ENCODE measurements around the gene APOL3.
"Not testable (repeated sequence)": the region's sequence is repeated elsewhere in the genome, so short reads cannot be mapped to it uniquely, and the experiment has no call there.

The APOL3 gene

DNA sequence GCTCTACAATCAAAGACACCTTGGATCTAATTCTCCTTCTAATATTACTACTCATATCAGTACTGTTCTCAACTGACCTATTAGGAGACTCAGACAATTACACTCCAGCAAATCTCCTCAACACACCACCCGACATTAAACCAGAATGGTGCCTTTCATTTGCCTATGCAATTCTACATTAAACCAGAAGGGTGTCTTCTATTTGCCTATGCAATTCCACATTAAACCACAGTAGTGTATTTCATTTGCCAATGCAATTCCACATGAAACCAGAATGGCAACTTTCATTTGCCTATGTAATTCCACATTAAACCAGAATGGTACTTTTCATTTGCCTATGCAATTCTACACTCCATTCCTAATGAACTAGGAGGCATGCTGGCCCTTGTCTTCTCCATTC, 15.3 kb upstream of the APOL3 start:
- no peak overlapping the region for H3K4me3 ChIP-seq (ENCODE audit: low read length)
- peaks cover 5% of the 10 kb centered on the region; the same call in 1 of the 2 replicates for H3K4me1 ChIP-seq (ENCODE audit: insufficient read depth, low read length)
- no peak overlapping the region for H3K27ac ChIP-seq (ENCODE audit: low read length)
- H3K36me3 ChIP-seq (ENCODE audit: insufficient read depth, low read depth, low read length): no peaks in the 10 kb centered on the region
- no peaks in the 10 kb centered on the region for H3K27me3 ChIP-seq (ENCODE audit: insufficient read depth, low read length)
- H3K9me3 ChIP-seq (ENCODE audit: insufficient read depth, low read depth, low read length): no peaks in the 10 kb centered on the region
- H3K9ac ChIP-seq (ENCODE audit: low read depth, low read length): no peak overlapping the region

DNA sequence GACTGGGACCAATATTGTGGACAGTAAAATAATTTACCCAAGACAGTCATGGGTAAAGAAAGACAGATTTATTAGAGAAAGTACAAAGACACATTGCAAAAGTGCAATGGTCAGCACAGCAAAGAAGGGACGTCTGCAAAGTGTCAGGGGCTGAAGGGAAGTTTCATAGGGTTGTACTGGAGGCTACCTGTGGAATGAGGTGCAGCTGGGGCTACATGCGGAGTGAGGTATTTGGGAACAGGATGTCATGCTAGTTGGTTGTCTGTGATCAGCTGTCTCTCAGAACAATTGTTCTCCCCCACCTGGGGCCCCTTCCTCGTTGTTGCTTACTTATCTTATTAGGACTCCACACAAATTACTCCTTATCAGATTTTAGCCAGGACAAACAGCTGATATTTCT, 11.4 kb upstream of the APOL3 start:
- H3K27me3 ChIP-seq (ENCODE audit: insufficient read depth, low read length): no peaks in the 10 kb centered on the region
- no peak overlapping the region for H3K9ac ChIP-seq (ENCODE audit: low read depth, low read length)
- no peaks in the 10 kb centered on the region for H3K36me3 ChIP-seq (ENCODE audit: insufficient read depth, low read depth, low read length)
- H3K27ac ChIP-seq (ENCODE audit: low read length): no peak overlapping the region
- no peak overlapping the region for H3K4me3 ChIP-seq (ENCODE audit: low read length)
- peaks cover 11% of the 10 kb centered on the region; the same call in 1 of the 2 replicates for H3K4me1 ChIP-seq (ENCODE audit: insufficient read depth, low read length)
- H3K9me3 ChIP-seq (ENCODE audit: insufficient read depth, low read depth, low read length): peaks cover 9% of the 10 kb centered on the region

DNA sequence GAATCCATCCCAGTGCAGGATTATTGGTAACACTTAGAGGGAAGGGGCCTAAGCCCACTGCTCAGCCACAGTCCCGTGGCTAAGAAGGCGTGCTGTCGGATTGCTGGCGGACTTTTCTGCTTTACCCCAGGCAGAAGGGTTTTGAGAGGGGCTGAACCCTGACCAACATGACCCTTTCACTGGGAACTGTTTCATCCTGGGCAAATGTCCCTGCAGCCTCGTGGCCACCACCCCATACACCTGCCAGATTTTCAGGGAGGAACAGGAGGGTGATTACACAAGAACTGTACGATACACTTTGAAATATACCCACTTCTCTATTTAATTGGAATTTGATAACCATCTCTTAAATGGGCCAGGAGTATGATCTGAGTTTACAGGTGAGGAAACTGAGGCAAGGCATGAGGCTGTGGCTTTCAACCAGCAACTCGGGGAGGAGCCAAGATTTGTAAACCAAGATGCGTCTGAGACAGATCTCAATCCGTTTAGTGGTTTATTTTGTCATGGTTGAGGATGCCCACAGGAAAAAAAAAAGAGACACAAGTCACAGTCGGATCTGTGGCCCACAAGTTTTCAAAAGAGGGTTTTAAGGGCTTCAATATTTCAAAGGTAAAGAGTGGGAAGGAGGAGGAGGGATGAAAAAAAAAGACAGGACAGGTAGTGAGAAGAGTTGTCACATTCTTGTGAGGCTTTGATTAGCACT, 6.1 kb upstream of the APOL3 start:
- peaks cover 6% of the 10 kb centered on the region; the same call in 1 of the 2 replicates for H3K4me1 ChIP-seq (ENCODE audit: insufficient read depth, low read length)
- H3K27ac ChIP-seq (ENCODE audit: low read length): no peak overlapping the region

DNA sequence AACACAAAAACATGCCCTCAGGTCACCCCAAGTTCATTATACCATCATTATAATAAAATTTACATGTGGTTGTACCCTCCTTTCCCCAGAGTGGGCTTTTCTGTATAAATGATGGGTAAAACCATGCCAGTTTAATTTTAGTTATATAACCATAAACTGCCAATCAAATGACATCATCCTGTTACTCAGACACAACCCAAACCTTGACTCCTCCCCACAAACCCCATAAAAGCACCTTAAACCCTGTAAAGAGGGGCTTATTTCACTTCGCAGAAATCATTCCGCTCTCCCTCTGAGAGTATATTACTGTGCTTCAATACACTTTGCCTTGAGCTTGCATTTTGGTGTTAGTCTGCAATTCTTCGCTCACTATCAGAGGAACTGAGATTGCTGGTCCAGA, 5.5 kb upstream of the APOL3 start:
- Histone ChIP-seq H3K4me3 (ENCODE audit: low read length) (no peak overlapping the region), H3K27me3 (ENCODE audit: insufficient read depth, low read length) (no peaks in the 10 kb centered on the region), H3K27ac (ENCODE audit: low read length) (no peak overlapping the region), H3K4me1 (ENCODE audit: insufficient read depth, low read length) (peaks cover 6% of the 10 kb centered on the region; the same call in 1 of the 2 replicates), H3K9me3 (ENCODE audit: insufficient read depth, low read depth, low read length) (peaks cover 9% of the 10 kb centered on the region), H3K36me3 (ENCODE audit: insufficient read depth, low read depth, low read length) (no peaks in the 10 kb centered on the region), H3K9ac (ENCODE audit: low read depth, low read length) (no peak overlapping the region)

More for the DNA sequence above, 6.1 kb upstream of the APOL3 start:
- H3K4me3 ChIP-seq (ENCODE audit: low read length): no peak overlapping the region
- H3K27me3 ChIP-seq (ENCODE audit: insufficient read depth, low read length): no peaks in the 10 kb centered on the region
- no peak overlapping the region for H3K9ac ChIP-seq (ENCODE audit: low read depth, low read length)
- H3K9me3 ChIP-seq (ENCODE audit: insufficient read depth, low read depth, low read length): peaks cover 9% of the 10 kb centered on the region
- H3K36me3 ChIP-seq (ENCODE audit: insufficient read depth, low read depth, low read length): no peaks in the 10 kb centered on the region

DNA sequence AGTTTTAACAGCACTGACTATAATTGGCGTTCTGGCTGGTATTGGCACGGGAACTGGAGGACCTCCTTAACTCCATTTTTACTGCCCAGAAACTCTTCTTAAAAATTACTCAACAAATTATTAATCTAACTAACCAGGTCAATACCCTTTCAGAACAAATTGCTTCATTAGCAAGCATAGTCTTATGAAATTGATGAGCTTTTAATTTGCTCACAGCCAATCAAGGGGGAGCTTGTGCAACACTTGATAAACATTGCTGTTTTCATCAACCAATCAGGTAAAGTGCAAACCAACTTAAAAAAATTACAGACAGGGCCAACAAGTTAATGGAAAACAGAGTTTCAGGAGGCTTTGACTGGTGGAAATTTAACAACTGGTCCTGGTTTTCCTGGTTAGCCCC, 4.6 kb upstream of the APOL3 start:
- Histone ChIP-seq H3K27ac (ENCODE audit: low read length) (no peak overlapping the region), H3K4me3 (ENCODE audit: low read length) (no peak overlapping the region), H3K4me1 (ENCODE audit: insufficient read depth, low read length) (peaks cover 6% of the 10 kb centered on the region; the same call in 1 of the 2 replicates), H3K36me3 (ENCODE audit: insufficient read depth, low read depth, low read length) (no peaks in the 10 kb centered on the region), H3K9me3 (ENCODE audit: insufficient read depth, low read depth, low read length) (peaks cover 9% of the 10 kb centered on the region), H3K9ac (ENCODE audit: low read depth, low read length) (no peak overlapping the region), H3K27me3 (ENCODE audit: insufficient read depth, low read length) (no peaks in the 10 kb centered on the region)

DNA sequence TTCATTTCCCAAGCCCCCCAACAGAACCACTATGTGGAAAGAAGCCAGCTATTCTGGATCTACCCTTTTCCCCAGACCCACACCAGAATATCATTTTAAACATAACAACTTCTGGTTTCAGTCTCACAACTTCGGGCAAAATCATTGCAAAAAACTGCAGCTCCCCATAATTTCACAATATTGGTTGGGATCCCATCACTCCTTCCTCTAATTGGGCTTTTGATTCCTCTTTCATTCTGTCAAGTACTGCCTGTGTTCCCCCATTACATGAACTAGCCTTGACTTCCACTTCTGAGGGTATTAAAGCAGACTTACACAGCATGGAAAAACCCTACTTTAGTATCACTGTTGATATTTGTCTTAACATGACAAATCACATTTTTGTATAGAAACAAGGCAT, 4.1 kb upstream of the APOL3 start:
- Histone ChIP-seq H3K27ac (ENCODE audit: low read length) (no peak overlapping the region), H3K4me3 (ENCODE audit: low read length) (no peak overlapping the region), H3K36me3 (ENCODE audit: insufficient read depth, low read depth, low read length) (no peaks in the 10 kb centered on the region), H3K27me3 (ENCODE audit: insufficient read depth, low read length) (no peaks in the 10 kb centered on the region), H3K4me1 (ENCODE audit: insufficient read depth, low read length) (peaks cover 6% of the 10 kb centered on the region; the same call in 1 of the 2 replicates), H3K9ac (ENCODE audit: low read depth, low read length) (no peak overlapping the region), H3K9me3 (ENCODE audit: insufficient read depth, low read depth, low read length) (peaks cover 9% of the 10 kb centered on the region)

DNA sequence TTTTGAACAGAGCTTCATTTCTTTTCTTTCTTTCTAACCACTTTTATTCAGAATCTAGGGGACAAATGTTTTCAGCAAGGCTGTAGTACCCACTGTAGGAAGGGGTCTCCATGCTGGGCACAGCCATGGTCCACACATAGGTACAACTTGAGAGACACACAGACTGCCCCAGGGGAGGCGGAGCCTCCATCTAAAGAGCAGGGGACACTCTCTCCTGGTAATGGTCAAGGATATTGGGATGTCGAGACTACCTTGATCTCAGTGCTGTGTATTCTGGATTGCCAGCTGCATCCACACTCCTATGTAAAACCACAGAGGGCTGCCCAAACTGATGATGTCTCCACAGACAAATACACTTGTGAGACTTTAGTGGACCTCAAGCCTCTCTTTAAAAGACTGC, 2.9 kb upstream of the APOL3 start:
- H3K27me3 ChIP-seq (ENCODE audit: insufficient read depth, low read length): no peaks in the 10 kb centered on the region
- peaks cover 6% of the 10 kb centered on the region; the same call in 1 of the 2 replicates for H3K4me1 ChIP-seq (ENCODE audit: insufficient read depth, low read length)
- H3K9me3 ChIP-seq (ENCODE audit: insufficient read depth, low read depth, low read length): no peaks in the 10 kb centered on the region
- no peaks in the 10 kb centered on the region for H3K36me3 ChIP-seq (ENCODE audit: insufficient read depth, low read depth, low read length)
- H3K27ac ChIP-seq (ENCODE audit: low read length): no peak overlapping the region
- no peak overlapping the region for H3K4me3 ChIP-seq (ENCODE audit: low read length)
- H3K9ac ChIP-seq (ENCODE audit: low read depth, low read length): no peak overlapping the region

DNA sequence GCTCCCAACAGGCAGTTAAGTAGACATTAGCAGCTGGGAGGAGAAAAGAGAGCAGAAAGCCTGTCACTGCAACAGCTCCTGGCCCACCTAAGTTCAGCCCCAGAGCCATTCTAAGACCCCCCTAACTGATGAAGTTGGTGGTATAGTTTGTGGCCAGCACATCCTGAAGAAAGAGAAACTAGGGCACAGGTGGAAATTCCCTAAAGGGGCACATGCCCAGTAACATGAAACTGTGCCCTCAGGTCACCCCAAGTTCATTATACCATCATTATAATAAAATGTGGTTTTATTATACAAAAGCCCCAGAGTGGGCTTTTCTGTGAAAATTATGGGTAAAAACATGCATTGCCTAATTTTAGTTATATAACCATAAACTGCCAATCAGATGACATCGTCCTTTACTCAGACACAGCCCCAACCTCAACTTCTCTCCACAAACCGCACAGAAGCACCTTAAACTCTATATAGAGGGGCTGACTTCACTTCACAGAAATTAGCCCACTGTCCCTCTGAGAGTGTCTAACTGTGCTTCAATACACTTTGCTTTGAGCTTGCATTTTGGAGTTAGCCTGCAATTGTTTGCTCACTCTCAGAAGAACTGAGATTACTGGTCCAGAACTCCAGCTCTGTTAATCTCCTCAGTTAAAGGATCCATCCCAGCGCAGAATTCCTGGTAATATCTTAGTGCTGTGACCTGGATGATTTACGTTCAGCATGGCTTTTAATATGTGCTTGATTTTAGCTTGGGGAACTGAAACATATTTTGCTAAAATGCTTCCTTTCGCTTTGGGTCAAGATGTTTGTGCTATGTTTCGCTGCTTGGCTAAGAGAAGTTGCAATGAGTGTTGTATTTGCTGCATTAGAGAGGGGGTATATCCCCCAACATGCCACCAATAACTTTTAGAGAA, 1.8 kb upstream of the APOL3 start:
- H3K4me1 ChIP-seq (ENCODE audit: insufficient read depth, low read length): no peaks in the 10 kb centered on the region
- no peak overlapping the region for H3K9ac ChIP-seq (ENCODE audit: low read depth, low read length)
- H3K9me3 ChIP-seq (ENCODE audit: insufficient read depth, low read depth, low read length): no peaks in the 10 kb centered on the region
- H3K27me3 ChIP-seq (ENCODE audit: insufficient read depth, low read length): no peaks in the 10 kb centered on the region
- H3K36me3 ChIP-seq (ENCODE audit: insufficient read depth, low read depth, low read length): no peaks in the 10 kb centered on the region
- H3K27ac ChIP-seq (ENCODE audit: low read length): no peak overlapping the region
- H3K4me3 ChIP-seq (ENCODE audit: low read length): no peak overlapping the region

DNA sequence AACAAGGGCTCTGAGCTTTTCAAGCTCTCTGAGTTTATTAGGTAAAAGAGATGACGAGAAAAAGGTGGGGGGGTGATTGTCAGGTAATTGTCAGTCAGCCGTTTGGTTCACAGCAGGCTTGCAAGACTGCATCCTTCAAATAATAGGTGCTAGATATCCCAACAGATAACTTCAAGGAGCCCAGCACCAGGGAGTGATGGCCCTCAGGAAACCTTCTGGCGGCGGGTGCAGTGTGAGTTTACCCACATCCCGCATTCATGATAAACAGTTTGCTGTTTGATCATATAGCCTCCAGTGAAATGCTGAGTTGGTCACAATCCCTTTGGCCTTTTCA, 1.2 kb upstream of the APOL3 start:
- not testable (repeated sequence) for H3K9me3 ChIP-seq (ENCODE audit: insufficient read depth, low read depth, low read length); H3K27me3 ChIP-seq (ENCODE audit: insufficient read depth, low read length); H3K4me1 ChIP-seq (ENCODE audit: insufficient read depth, low read length); H3K36me3 ChIP-seq (ENCODE audit: insufficient read depth, low read depth, low read length); H3K9ac ChIP-seq (ENCODE audit: low read depth, low read length); H3K27ac ChIP-seq (ENCODE audit: low read length); H3K4me3 ChIP-seq (ENCODE audit: low read length)

DNA sequence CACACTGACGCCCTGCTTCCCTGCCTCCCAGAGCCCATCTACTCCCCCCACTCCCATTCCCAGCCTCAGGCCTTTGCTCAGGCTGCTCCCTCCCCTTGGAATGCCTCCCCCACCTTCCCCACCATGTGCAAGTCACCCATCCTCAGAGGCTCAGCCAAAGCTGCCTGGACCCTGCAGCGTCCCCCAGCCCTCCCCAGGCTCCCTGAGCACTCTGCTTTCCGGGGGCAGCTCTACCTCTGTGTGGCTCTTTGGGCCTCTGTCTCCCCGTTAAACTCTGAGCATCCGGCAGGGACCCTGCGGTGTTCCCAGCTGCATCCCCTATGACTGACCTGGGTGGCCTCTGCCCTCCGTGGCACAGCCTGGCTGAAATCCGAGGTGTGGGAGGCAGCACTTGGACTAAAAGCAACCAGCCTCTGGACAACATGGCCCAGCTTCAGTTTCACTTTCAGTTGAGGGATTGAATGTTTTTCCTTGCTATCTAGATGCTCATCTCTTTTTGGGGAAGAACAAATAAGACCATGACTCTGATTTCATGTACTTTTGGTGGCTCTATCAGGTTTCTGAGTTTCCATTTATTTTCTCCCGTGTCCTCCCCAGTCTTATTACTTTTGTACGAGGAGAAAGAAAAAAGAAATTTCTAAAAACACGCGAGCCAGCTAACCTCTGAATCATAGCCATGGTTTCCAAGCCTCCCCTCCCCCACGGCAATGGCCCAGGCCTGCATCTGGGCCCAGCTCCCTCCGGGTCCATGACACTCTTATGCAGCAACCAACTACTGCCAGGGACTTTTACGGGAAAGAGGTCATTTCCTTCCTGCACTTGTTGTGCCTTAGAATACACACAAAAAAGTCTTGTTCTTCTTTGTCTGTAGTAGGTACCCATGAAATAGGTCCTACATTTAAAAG, 3.8 kb downstream of the APOL3 start:
- Histone ChIP-seq H3K27me3 (ENCODE audit: insufficient read depth, low read length) (no peaks in the 10 kb centered on the region), H3K9ac (ENCODE audit: low read depth, low read length) (peak overlapping the region; percentile 24; the same call in 1 of the 2 replicates), H3K4me3 (ENCODE audit: low read length) (no peak overlapping the region)

DNA sequence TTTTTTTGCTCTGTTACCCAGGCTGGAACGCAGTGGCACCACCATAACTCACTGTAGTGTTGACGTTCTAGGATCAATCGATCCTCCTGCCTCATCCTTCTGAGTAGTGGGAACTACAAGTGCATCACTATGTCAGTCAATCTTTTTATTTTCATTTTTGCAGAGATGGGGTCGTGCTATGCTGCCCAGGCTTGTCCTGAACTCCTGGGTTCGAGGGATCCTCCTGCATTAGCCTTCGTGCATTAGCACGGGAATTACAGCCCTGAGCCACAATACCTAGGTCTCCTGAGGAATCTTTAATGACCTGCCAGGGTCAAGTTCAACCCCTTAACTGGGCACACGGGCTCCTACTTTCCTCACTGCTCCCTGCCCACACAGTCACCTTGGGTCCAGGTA, 4.4 kb downstream of the APOL3 start:
- no peak overlapping the region for H3K27ac ChIP-seq (ENCODE audit: low read length)
- H3K4me3 ChIP-seq (ENCODE audit: low read length): no peak overlapping the region
- H3K36me3 ChIP-seq (ENCODE audit: insufficient read depth, low read depth, low read length): no peaks in the 10 kb centered on the region
- H3K27me3 ChIP-seq (ENCODE audit: insufficient read depth, low read length): no peaks in the 10 kb centered on the region
- no peaks in the 10 kb centered on the region for H3K9me3 ChIP-seq (ENCODE audit: insufficient read depth, low read depth, low read length)
- H3K4me1 ChIP-seq (ENCODE audit: insufficient read depth, low read length): peaks cover 7% of the 10 kb centered on the region; the same call in 1 of the 2 replicates
- no peak overlapping the region for H3K9ac ChIP-seq (ENCODE audit: low read depth, low read length)

More for the DNA sequence above, 3.8 kb downstream of the APOL3 start:
- peaks cover 7% of the 10 kb centered on the region; the same call in 1 of the 2 replicates for H3K4me1 ChIP-seq (ENCODE audit: insufficient read depth, low read length)
- H3K9me3 ChIP-seq (ENCODE audit: insufficient read depth, low read depth, low read length): no peaks in the 10 kb centered on the region
- H3K36me3 ChIP-seq (ENCODE audit: insufficient read depth, low read depth, low read length): no peaks in the 10 kb centered on the region
- no peak overlapping the region for H3K27ac ChIP-seq (ENCODE audit: low read length)
